ENCODE measurements around the gene MED1.
"Not testable (repeated sequence)": the region's sequence is repeated elsewhere in the genome, so short reads cannot be mapped to it uniquely, and the experiment has no call there.

The MED1 gene

GRCh38 chr17:39429600-39429999, 21.5 kb downstream of the MED1 start:
- FAIRE-seq: no peak

- no peak for FAIRE-seq
Observed at GRCh38 chr17:39416141-39416540, 34.9 kb downstream of the MED1 start.

DNA sequence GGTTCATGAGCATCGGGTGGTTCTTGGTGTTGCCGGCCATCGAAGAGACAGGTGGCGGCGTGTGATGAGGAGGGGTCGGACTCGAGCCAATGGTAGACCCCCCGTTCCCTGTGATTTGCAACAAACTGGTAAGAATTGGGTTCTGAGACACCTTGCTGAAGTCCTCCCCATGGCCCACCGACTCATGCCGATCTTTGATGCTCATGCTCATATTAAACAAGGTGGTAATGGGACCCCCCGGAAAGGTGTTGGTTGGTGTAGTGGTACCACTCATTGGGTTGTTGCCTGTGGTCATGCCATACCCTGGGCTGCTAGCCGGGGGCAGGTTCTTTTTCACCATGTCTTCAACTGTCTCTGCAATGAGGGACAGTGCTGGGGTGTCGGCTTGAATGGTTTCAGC, 40.8 kb downstream of the MED1 start:
- no peak for FAIRE-seq

- FAIRE-seq: no peak
Observed at GRCh38 chr17:39408360-39408759, 42.7 kb downstream of the MED1 start.

- no peak for FAIRE-seq
Observed at GRCh38 chr17:39406951-39407350, 44.1 kb downstream of the MED1 start.

GRCh38 chr17:39405436-39405835, 45.6 kb downstream of the MED1 start:
- FAIRE-seq: no peak

GRCh38 chr17:39404542-39405378, 46.3 kb downstream of the MED1 start:
- no peak for FAIRE-seq

DNA sequence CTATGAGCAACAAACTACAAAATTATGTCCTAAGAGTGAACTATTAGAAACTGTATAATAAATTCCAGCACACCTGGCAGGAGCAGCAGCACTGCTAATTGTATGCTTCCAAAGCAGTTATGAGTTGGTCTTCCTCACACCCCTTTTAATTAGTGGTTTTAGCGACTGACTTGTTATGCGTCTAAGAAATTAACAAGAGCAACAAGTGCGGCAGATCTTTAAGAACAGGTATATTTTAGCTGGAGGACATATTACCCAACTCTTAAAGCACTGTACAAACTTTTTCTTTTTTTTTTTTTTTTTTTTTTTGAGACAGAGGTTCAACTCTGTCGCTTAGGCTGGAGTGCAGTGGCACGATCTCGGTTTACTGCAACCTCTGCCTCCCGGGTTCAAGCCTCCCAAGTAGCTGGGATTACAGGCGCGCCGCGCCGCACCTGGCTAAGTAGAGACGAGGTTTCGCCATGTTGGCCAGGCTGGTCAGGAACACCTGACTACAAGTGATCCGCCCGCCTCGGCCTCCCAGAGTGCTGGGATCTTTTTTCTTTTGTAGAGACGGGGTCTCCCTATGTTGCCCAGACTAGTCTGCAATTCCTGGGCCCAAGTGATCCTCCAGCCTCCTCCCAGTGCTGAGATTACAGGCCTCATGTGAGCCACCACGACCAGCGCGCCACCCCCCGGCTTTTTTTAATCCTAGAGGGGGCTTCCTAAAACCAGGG, 48.0 kb downstream of the MED1 start:
- no peak for FAIRE-seq

DNA sequence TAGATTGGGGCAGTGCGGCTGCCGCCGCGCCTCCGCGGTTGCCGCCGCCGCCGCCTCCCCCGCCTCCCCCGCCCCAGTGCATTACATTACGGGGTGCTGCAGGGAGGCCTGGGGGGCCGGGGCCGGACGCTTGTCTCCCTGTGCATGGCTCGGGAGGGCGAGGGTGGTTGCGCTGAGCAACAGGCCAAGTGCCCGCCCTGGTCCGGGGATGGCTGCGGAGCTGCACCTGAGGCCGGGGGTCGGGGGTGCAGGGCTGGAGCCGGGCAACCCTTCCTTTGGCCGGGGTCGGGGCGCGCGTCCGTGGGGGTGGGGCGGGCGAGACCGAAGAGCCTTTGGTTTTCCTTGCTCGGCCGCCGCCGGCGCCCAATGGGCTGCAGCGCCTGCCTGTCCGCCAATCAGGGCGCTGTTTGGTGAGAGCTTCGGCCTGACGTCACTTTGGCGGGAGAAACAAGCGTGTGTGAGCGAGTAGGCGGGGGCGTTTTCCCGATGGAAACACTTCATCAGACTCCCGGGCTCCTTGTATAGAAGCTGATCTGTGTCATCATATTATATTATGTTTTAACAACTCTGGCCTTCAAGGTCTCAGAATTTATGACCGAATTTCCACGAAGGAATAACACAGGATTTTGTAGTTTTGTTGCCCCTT, 48.7 kb downstream of the MED1 start:
- peak; percentile 94 for FAIRE-seq

DNA sequence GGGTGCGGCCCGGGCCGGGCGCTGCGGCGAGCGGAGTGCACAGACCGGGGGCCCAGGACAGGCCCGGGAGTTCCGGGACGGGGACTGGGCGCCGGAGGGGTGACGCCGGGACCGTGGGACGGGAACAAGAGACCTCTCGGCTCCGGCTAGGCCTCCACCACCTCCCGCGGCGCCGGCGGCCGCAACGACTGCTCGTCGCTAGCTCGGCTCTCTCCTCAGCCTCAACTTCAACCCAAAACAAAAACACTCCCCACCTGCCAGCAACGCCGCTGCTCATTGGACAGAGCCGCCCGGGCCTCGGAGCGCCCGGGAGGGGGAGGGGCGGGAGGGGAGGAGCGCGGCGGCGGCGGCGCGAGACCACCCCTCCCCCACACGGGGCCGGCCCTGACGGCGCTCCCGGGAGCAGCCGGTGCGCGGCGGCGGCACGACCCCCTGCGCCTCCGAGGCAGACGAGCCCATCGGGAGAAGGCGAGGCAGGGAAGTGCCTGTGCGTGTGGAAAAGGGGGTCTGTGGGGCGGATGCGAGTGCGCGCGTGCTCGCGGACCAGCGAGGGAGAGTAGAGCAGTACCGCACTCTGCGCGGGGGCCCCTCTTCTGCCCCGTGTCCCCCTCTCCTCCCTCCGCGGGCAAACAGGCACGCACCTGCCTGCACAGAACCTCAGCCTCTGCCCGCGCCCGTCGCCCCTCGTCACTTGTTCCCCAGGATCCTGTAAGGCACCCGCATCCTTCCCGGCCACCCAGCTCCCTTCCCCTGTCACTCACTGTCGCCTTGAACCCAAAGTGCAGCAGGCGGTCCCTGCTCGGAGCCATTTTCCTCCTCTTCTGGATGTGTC, 49.4 kb downstream of the MED1 start, which contains the start of gene FBXL20:
Gene FBXL20, minus strand, starts transcription at position 215 of the 832 bp plus-strand sequence. CDS start 224 bp downstream, outside the sequence.
- FAIRE-seq: no peak

GRCh38 chr17:39400547-39401411, 50.3 kb downstream of the MED1 start:
- no peak for FAIRE-seq

GRCh38 chr17:39399791-39400190, 51.3 kb downstream of the MED1 start:
- no peak for FAIRE-seq

DNA sequence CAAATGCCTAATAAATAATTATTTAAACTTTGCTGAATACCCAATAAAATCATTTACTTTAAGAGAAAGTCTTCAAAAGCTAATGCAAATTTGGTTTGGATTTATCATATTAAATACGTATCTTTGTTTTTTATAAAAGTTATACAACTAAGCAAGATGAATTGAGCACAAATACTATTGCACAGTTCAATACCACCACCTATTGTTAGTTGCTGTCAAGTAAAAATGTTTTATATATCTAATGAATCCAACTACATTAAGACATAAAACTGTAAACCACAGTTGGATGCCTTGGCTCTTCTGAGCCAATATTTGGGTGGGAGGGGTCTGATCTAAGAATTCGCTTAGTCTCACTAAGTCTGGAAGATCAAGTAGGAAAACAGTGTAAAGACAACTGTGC, 57.3 kb downstream of the MED1 start:
- no peak for FAIRE-seq

GRCh38 chr17:39391448-39391847, 59.6 kb downstream of the MED1 start:
- FAIRE-seq: no peak

DNA sequence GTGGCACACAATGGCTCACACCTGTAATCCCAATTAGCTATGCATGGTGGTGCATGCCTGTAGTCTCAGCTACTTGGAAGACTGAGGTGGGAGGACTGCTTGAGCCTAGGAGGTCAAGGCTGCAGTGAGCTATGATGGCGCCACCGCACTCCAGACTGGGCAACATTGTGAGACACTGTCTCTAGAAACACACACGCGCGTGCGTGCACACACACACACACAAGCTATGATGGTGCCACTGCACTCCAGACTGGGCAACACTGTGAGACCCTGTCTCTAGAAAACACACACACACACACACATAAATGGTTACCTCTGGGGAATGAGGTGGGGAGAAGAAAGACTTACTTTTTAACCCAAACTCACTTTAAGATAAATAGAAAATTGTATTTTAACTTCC, 66.0 kb downstream of the MED1 start:
- no peak for FAIRE-seq

DNA sequence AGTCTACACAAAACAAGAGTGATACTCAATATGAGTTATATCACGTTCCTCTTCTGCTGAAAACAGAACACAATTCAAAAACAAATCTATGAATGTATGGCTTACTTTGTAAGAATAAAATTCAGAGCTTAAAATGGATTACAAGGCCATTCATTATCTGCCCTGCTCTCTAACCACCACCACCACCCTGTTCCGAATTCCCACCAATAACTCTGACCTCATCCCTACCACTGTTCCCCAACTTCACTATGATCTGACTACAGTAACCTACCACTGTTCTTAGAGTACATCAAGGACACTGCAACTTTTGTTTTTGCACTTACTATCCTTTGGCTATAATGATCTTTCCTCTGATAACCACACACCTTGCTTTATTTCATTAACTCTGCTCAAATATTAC, 70.9 kb downstream of the MED1 start:
- FAIRE-seq: no peak

- no peak for FAIRE-seq
Observed at GRCh38 chr17:39376434-39376833, 74.6 kb downstream of the MED1 start.

DNA sequence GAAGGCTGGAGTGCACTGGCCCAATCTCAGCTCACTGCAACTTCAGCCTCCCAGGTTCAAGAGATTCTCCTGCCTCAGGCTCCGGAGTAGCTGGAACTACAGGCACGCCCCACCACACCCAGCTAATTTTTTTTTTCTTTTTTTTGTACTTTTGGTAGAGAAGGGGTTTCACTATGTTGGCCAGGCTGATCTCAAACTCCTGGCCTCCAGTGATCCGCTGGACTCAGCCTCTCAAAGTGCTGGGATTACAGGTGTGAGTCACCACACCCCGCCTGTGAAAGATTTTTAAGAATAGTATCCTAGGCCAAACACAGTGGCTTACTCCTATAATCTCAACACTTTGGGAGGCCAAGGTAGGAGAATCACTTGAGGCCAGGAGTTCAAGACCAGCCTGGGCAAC, 83.3 kb downstream of the MED1 start:
- not testable (repeated sequence) for FAIRE-seq

GRCh38 chr17:39365872-39366271, 85.2 kb downstream of the MED1 start:
- FAIRE-seq: no peak

- FAIRE-seq: no peak
Observed at GRCh38 chr17:39365242-39365641, 85.8 kb downstream of the MED1 start.

DNA sequence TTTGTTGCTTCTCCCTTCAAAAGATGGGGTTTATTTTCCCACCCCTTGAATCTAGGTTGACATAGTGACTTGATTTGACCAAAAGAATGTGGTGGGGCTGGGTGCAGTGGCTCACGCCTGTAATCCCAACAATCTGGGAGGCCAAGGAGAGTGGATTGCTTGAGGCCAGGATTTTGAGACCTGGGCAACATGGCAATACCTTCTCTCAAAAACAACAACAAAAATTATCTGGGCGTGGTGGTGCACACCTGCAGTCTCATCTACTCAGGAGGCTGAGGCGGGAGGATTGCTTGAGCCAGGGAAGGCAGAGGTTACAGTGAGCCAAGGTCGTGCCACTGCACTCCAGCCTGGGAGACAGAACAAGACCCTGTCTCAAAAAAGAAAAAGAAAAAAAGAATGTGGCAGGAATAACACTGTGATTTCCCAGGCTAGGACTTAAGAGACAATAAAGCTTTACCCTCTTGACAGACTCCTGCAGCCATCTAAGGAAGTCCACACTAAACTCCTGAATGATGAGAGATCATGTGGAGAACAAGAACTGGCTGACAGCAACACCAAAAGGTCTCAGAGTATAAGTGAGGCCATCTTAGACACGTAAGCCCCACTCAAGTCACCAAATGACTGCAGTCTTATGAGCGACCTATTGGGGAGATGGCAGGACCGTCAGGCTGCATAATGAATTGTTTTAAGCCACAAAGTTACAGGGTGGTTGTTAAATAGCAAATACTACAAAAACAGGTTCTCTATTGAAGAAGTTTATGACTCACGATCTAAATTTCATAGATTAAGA, 86.6 kb downstream of the MED1 start:
- no peak for FAIRE-seq

Measured in islet of Langerhans (tissue), 1 donor.